K562 (cell line): ENCODE measurements around the gene DCAF5. TPM values are rescaled to one million over a fixed set of nuclear protein-coding genes. Genes with fewer than 3 reads are reported as not detected.

Source experiments
- ATAC-seq: fragments of 200-7000 bp; cut with Tn5 transposase; 3 replicates; pipeline ENCODE4 v1.9.1; 2020; ENCODE audit warnings: moderate library complexity
- BruUV-seq: library from RNA; stranded (reverse); fragments of 400-500 nt; replicated peaks from 2 replicates; lab custom pipeline; 2021; lab: Mats Ljungman, UMichigan
- CTCF ChIA-PET: fragments of 300-600 bp; formaldehyde crosslinking; extraction: SDS; loops from one replicate; lab custom pipeline; 2021; ENCODE audit warnings: low intra/inter-chr PET ratio; lab: Yijun Ruan, JAX
- POLR2A ChIA-PET: fragments of 300-600, 350-650 bp; sonication (Branson Sonifier 250); formaldehyde crosslinking; extraction: SDS; loops from one replicate; lab custom pipeline; 2021; ENCODE audit warnings: antibody characterized with exemption, inconsistent platforms; lab: Yijun Ruan, JAX
- DNase-seq, 4 experiments: peaks; one replicate each; pipeline versions ENCODE4 v3.0.0 to v3.0.0-alpha.2; 2011 to 2018; ENCODE audit warnings: low spot score in 3 of 4, mixed read lengths in 3 of 4; ENCODE audit errors: extremely low read depth in 1 of 4
- FAIRE-seq: peaks from 2 replicates; lab custom pipeline; 2011; peaks lifted over from hg19 to GRCh38; lab: Jason Lieb, UNC
- H2AFZ ChIP-seq: 2 replicates; pipeline ENCODE4 v1.6.0; 2011; ENCODE audit warnings: low read depth, low read length, control low read depth, inconsistent platforms
- H3K27ac ChIP-seq: fragments of 200-600 bp; 3 replicates; pipeline ENCODE4 v1.8.0; 2011; ENCODE audit warnings: low read depth, mild to moderate bottlenecking, control low read depth, inconsistent platforms, low read length, moderate library complexity, mixed read lengths; ENCODE audit errors: extremely low read depth
- H3K27me3 ChIP-seq, 2 experiments: fragments of 300-600 bp in 1 of 2; 2 replicates in 1 of 2; 3 replicates in 1 of 2; pipeline versions ENCODE4 v1.6.0 to v1.8.0; 2011; ENCODE audit warnings: inconsistent platforms in 2 of 2, low read length in 2 of 2, mild to moderate bottlenecking in 1 of 2, mixed read lengths in 1 of 2, moderate library complexity in 1 of 2; ENCODE audit not compliant: control insufficient read depth in 2 of 2, insufficient read depth in 2 of 2
- H3K36me3 ChIP-seq: fragments of 300-600 bp; 3 replicates; pipeline ENCODE4 v1.8.0; 2011; ENCODE audit warnings: mild to moderate bottlenecking, low read length, inconsistent platforms; ENCODE audit not compliant: control insufficient read depth, insufficient read depth
- H3K4me1 ChIP-seq, 2 experiments: fragments of 200-600 bp in 1 of 2; replicated peaks in 1 of 2; 2 replicates in 1 of 2; 3 replicates in 1 of 2; pipeline versions ENCODE4 v1.5.1 to v1.8.0; 2011; ENCODE audit warnings: inconsistent platforms in 2 of 2, low read length in 2 of 2, mild to moderate bottlenecking in 1 of 2, mixed read lengths in 1 of 2, moderate library complexity in 1 of 2; ENCODE audit not compliant: control insufficient read depth in 2 of 2, insufficient read depth in 2 of 2
- H3K4me2 ChIP-seq: 2 replicates; pipeline ENCODE4 v1.6.1; 2011; ENCODE audit warnings: low read length, control low read depth, inconsistent platforms, mixed read lengths; ENCODE audit not compliant: insufficient read depth
- H3K4me3 ChIP-seq: fragments of 200-600 bp; sonication (generic), shearing (Covaris generic); 2 replicates; pipeline ENCODE4 v1.5.1; 2016; ENCODE audit warnings: control low read depth, inconsistent platforms
- H3K79me2 ChIP-seq: fragments of 200-600 bp; 3 replicates; pipeline ENCODE4 v1.8.0; 2011; ENCODE audit warnings: low read length, inconsistent platforms; ENCODE audit not compliant: control insufficient read depth, insufficient read depth
- H3K9ac ChIP-seq, 2 experiments: 2 replicates each; pipeline versions ENCODE4 v1.6.0 to v1.6.1; 2011; ENCODE audit warnings: low read depth in 2 of 2, low read length in 2 of 2, control low read depth in 1 of 2, inconsistent platforms in 1 of 2, mild to moderate bottlenecking in 1 of 2, mixed read lengths in 1 of 2; ENCODE audit not compliant: insufficient read depth in 1 of 2
- H3K9me1 ChIP-seq: one replicate; pipeline ENCODE4 v1.6.0; 2011; ENCODE audit warnings: inconsistent platforms, mild to moderate bottlenecking, low read length, moderate library complexity; ENCODE audit not compliant: control insufficient read depth, insufficient read depth
- H3K9me3 ChIP-seq: replicated peaks from 2 replicates; pipeline ENCODE4 v1.5.1; 2011; ENCODE audit warnings: low read depth, low read length, inconsistent platforms; ENCODE audit not compliant: control insufficient read depth, insufficient read depth
- H4K20me1 ChIP-seq: replicated peaks from 2 replicates; pipeline ENCODE4 v1.6.1; 2011; ENCODE audit warnings: low read length, inconsistent platforms, mixed read lengths; ENCODE audit not compliant: control insufficient read depth, insufficient read depth
- CREM ChIP-seq: IDR thresholded peaks from 2 replicates; pipeline ENCODE4 v1.6.1; 2014; ENCODE audit warnings: antibody characterized with exemption, low read depth
- GTF2A2 ChIP-seq: IDR thresholded peaks from 2 replicates; pipeline ENCODE4 v1.6.1; 2016; ENCODE audit warnings: mild to moderate bottlenecking, missing genetic modification characterization, missing compliant biosample characterization
- KDM5B ChIP-seq: fragments of 200-600 bp; sonication (generic); IDR thresholded peaks from 2 replicates; pipeline ENCODE4 v1.6.1; 2012; ENCODE audit warnings: low read depth, mild to moderate bottlenecking, moderate library complexity, low read length, control low read depth, inconsistent platforms; ENCODE audit not compliant: insufficient replicate concordance
- MAFG ChIP-seq: fragments of 450-650 bp; conservative IDR thresholded peaks from 2 replicates; pipeline ENCODE4 v1.6.1; 2016; ENCODE audit warnings: missing genetic modification characterization, missing compliant biosample characterization
- PML ChIP-seq: IDR thresholded peaks from 2 replicates; pipeline ENCODE4 v1.6.1; 2012; ENCODE audit warnings: low read length, inconsistent platforms
- RBM15 ChIP-seq: fragments of 200-400 bp; formaldehyde crosslinking; IDR thresholded peaks from 2 replicates; pipeline ENCODE4 v1.6.1; 2018; ENCODE audit warnings: mild to moderate bottlenecking, low read length, moderate library complexity; ENCODE audit not compliant: insufficient read depth
- TAF7 ChIP-seq: fragments of 450-650 bp; IDR thresholded peaks from 2 replicates; pipeline ENCODE4 v1.6.1; 2016; ENCODE audit warnings: missing genetic modification characterization, missing compliant biosample characterization
- ZBED1 ChIP-seq: IDR thresholded peaks from 2 replicates; pipeline ENCODE4 v1.6.1; 2014
- ZNF263 ChIP-seq: sonication (generic); formaldehyde crosslinking; IDR thresholded peaks from 2 replicates; pipeline ENCODE4 v1.8.0; 2022; ENCODE audit warnings: mild to moderate bottlenecking, missing genetic modification reagents, borderline replicate concordance
- ZNF324 ChIP-seq: fragments of 250-450 bp; sonication (Bioruptor Pico); IDR thresholded peaks from 2 replicates; pipeline ENCODE4 v1.4.0; 2020; ENCODE audit warnings: mild to moderate bottlenecking
- WGBS: fragments of 100-300 bp; shearing (Covaris generic); methylation state at CpG from one replicate; pipeline ENCODE4 v1.1.6; 2016; ENCODE audit warnings: low coverage, mixed read lengths; ENCODE audit not compliant: insufficient coverage; ENCODE audit errors: missing lambda C conversion rate; 5-methylcytosine and 5-hydroxymethylcytosine counted together
- in situ Hi-C: fragments of 300-500 bp; cut with MboI; formaldehyde crosslinking; loops from 4 replicates; pipeline ENCODE4 v1.15.0; 2018; ENCODE audit warnings: inconsistent platforms, mixed read lengths
- intact Hi-C: fragments of 100-400 bp; cut with micrococcal nuclease; formaldehyde crosslinking; loops from 2 replicates; pipeline ENCODE4 v1.14.2; 2022
- polyA plus RNA-seq, 8 experiments: library from polyadenylated mRNA; depleted of rRNA in 4 of 8; stranded (reverse) in 5 of 8; unstranded in 3 of 8; fragments of >200 nt; fragmentation: Nextera tagmentation in 2 of 8; fragmentation: Illumina TruSeq in 1 of 8; extraction: Ambion mirVana in 2 of 8; extraction: Trizol in 1 of 8; gene quantifications; 2 replicates each; pipeline versions ENCODE4 v1.2.1 to v1.2.3, GENCODE V29; 2011 to 2014; ENCODE audit warnings: inconsistent platforms in 1 of 8, missing spikeins in 1 of 8
- total RNA-seq, 7 experiments: library from RNA; depleted of rRNA in 6 of 7; stranded (reverse); fragments of >200 nt in 6 of 7; fragmentation: Illumina TruSeq in 2 of 7; extraction: Trizol in 2 of 7; gene quantifications; 2 replicates each; pipeline versions ENCODE4 v1.2.1 to v1.2.3, GENCODE V29; 2011 to 2021; ENCODE audit warnings: low replicate concordance in 1 of 7
- TF ChIP-seq, protein P1 (sequence below): sonication (generic); formaldehyde crosslinking; IDR thresholded peaks from 2 replicates; pipeline ENCODE4 v1.8.0; 2022; ENCODE audit warnings: mild to moderate bottlenecking, low read depth, missing genetic modification reagents
- TF ChIP-seq, protein P2 (sequence below), 2 experiments: fragments of 450-650 bp; formaldehyde crosslinking in 1 of 2; IDR thresholded peaks; 2 replicates each; pipeline versions ENCODE4 v1.4.0 to v1.6.1; 2014 to 2020; ENCODE audit warnings: mild to moderate bottlenecking in 2 of 2, borderline replicate concordance in 1 of 2, low read depth in 1 of 2
- TF ChIP-seq, protein P3 (sequence below): fragments of 450-650 bp; conservative IDR thresholded peaks from 2 replicates; pipeline ENCODE4 v1.6.1; 2016; ENCODE audit warnings: missing genetic modification characterization, low read depth, mild to moderate bottlenecking, control low read depth, missing compliant biosample characterization

Gene DCAF5
- total and polyA plus RNA-seq, 9 of the 15 experiments (the other 6 are each of a cell fraction or from before 2014, with no cell fraction given) = 5.6 to 24.1 (median 12.7) TPM

DNA sequence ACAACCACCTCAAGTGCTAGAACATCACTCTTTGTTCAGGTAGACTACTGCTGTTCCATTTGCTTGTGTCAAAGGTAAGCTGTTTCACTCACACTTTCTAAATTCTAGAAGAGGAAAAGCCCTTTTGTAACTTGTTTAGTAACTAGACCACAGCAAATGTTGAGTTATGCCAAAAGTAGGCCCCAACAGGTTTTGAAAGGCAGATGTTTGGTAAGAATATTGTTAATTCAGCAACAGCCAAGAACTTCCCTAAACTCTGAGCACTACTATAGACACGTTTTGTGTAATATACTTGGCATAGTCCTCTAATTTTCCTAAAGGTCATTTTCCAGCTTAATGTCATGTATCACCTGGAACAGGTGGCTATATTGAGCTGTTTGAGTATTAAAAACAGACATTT is 79.0 kb downstream of the DCAF5 start:
- ATAC-seq = no peak
- Histone ChIP-seq H3K27ac (no peak overlapping the region), H3K9ac (no peak overlapping the region), H2AFZ (no peak overlapping the region), H3K9me1 (no peaks in the 10 kb centered on the region), H3K4me2 (no peak overlapping the region), H3K4me1 (peaks cover 0 to 4% of the 10 kb centered on the region in 2 experiments; a peak in 1 of 5 replicates), H3K27me3 (no peaks in the 10 kb centered on the region), H3K79me2 (no peaks in the 10 kb centered on the region), H4K20me1 (no peaks in the 10 kb centered on the region), H3K9me3 (no peaks in the 10 kb centered on the region), H3K4me3 (no peak overlapping the region), H3K36me3 (peaks cover 9% of the 10 kb centered on the region; the same call in 2 of the 3 replicates)
- no TSS peak for BruUV-seq
- POLR2A ChIA-PET = interaction anchor here (0.6 kb wide), 1 partner anchor 412 kb away, joined by 3 read pairs; no protein-coding TSS in a partner anchor
- intact Hi-C loops (no loop called here), in situ Hi-C loops (no loop called here)
- CTCF ChIA-PET = no interaction called here
- 33% methylated on average over 1 of the region's 1 CpG for WGBS
- FAIRE-seq = no peak
- DNase-seq = no peak
- no peak for TF ChIP-seq GTF2A2 (tag)
- no peak for TF ChIP-seq MAFG (tag)
- TF ChIP-seq KDM5B = no peak
- TF ChIP-seq CREM = no peak
- no peak for TF ChIP-seq RBM15
- no peak for TF ChIP-seq ZNF263
- no peak for TF ChIP-seq ZBED1
- TF ChIP-seq, protein P1, sequence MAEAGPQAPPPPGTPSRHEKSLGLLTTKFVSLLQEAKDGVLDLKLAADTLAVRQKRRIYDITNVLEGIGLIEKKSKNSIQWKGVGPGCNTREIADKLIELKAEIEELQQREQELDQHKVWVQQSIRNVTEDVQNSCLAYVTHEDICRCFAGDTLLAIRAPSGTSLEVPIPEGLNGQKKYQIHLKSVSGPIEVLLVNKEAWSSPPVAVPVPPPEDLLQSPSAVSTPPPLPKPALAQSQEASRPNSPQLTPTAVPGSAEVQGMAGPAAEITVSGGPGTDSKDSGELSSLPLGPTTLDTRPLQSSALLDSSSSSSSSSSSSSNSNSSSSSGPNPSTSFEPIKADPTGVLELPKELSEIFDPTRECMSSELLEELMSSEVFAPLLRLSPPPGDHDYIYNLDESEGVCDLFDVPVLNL (CRISPR knock-in tag) = no peak
- TF ChIP-seq, protein P2, sequence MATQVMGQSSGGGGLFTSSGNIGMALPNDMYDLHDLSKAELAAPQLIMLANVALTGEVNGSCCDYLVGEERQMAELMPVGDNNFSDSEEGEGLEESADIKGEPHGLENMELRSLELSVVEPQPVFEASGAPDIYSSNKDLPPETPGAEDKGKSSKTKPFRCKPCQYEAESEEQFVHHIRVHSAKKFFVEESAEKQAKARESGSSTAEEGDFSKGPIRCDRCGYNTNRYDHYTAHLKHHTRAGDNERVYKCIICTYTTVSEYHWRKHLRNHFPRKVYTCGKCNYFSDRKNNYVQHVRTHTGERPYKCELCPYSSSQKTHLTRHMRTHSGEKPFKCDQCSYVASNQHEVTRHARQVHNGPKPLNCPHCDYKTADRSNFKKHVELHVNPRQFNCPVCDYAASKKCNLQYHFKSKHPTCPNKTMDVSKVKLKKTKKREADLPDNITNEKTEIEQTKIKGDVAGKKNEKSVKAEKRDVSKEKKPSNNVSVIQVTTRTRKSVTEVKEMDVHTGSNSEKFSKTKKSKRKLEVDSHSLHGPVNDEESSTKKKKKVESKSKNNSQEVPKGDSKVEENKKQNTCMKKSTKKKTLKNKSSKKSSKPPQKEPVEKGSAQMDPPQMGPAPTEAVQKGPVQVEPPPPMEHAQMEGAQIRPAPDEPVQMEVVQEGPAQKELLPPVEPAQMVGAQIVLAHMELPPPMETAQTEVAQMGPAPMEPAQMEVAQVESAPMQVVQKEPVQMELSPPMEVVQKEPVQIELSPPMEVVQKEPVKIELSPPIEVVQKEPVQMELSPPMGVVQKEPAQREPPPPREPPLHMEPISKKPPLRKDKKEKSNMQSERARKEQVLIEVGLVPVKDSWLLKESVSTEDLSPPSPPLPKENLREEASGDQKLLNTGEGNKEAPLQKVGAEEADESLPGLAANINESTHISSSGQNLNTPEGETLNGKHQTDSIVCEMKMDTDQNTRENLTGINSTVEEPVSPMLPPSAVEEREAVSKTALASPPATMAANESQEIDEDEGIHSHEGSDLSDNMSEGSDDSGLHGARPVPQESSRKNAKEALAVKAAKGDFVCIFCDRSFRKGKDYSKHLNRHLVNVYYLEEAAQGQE (IDR thresholded peaks at IDR 0.05; ENCODE audit: borderline replicate concordance) = no peak
- TF ChIP-seq, protein P2 (CRISPR knock-in tag; IDR thresholded peaks at IDR 0.05; ENCODE audit: low read depth) = no peak
- no peak for TF ChIP-seq PML
- no peak for TF ChIP-seq TAF7 (tag)
- no peak for TF ChIP-seq ZNF324 (CRISPR knock-in tag)
- TF ChIP-seq, protein P3, sequence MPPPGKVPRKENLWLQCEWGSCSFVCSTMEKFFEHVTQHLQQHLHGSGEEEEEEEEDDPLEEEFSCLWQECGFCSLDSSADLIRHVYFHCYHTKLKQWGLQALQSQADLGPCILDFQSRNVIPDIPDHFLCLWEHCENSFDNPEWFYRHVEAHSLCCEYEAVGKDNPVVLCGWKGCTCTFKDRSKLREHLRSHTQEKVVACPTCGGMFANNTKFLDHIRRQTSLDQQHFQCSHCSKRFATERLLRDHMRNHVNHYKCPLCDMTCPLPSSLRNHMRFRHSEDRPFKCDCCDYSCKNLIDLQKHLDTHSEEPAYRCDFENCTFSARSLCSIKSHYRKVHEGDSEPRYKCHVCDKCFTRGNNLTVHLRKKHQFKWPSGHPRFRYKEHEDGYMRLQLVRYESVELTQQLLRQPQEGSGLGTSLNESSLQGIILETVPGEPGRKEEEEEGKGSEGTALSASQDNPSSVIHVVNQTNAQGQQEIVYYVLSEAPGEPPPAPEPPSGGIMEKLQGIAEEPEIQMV = no peak
